ENCODE results near the gene FGF4.
"Not testable (repeated sequence)": the region's sequence is repeated elsewhere in the genome, so short reads cannot be mapped to it uniquely, and the experiment has no call there.

Gene FGF4

GRCh38 chr11:69774354-69775162 is 583 bp downstream of the FGF4 start:
- no peak overlapping the region for H3K27ac ChIP-seq
- no peak for DNase-seq (ENCODE audit: low read depth, low spot score)

GRCh38 chr11:69773626-69774353 is 1.4 kb downstream of the FGF4 start:
- no peak overlapping the region for H3K27ac ChIP-seq
- DNase-seq (ENCODE audit: low read depth, low spot score): no peak

- DNase-seq (ENCODE audit: low read depth, low spot score): no peak
These were observed 3.7 kb downstream of the FGF4 start for GRCh38 chr11:69771466-69771865.

GRCh38 chr11:69770540-69770939 is 4.6 kb downstream of the FGF4 start:
- H3K27ac ChIP-seq: no peak overlapping the region
- no peak for DNase-seq (ENCODE audit: low read depth, low spot score)

More at GRCh38 chr11:69771466-69771865, 3.7 kb downstream of the FGF4 start:
- H3K27ac ChIP-seq: no peak overlapping the region

GRCh38 chr11:69765498-69765995 is 9.6 kb downstream of the FGF4 start:
- DNase-seq (ENCODE audit: low read depth, low spot score): no peak

GRCh38 chr11:69764918-69765317 is 10.2 kb downstream of the FGF4 start:
- H3K27ac ChIP-seq; DNase-seq (ENCODE audit: low read depth, low spot score): not testable (repeated sequence)

More at GRCh38 chr11:69765498-69765995, 9.6 kb downstream of the FGF4 start:
- H3K27ac ChIP-seq: no peak overlapping the region

GRCh38 chr11:69760319-69760718 is 14.8 kb downstream of the FGF4 start:
- H3K27ac ChIP-seq: no peak overlapping the region
- DNase-seq (ENCODE audit: low read depth, low spot score): no peak

GRCh38 chr11:69752890-69753289 is 22.3 kb downstream of the FGF4 start:
- H3K27ac ChIP-seq: no peak overlapping the region
- DNase-seq (ENCODE audit: low read depth, low spot score): no peak

- no peak for DNase-seq (ENCODE audit: low read depth, low spot score)
- no peak overlapping the region for H3K27ac ChIP-seq
These were observed 24.1 kb downstream of the FGF4 start for GRCh38 chr11:69750875-69751597.

GRCh38 chr11:69750108-69750850 is 24.9 kb downstream of the FGF4 start:
- H3K27ac ChIP-seq: no peak overlapping the region
- DNase-seq (ENCODE audit: low read depth, low spot score): no peak

- no peak overlapping the region for H3K27ac ChIP-seq
- no peak for DNase-seq (ENCODE audit: low read depth, low spot score)
These were observed 26.5 kb downstream of the FGF4 start for GRCh38 chr11:69748637-69749036.

GRCh38 chr11:69746752-69747742 is 28.1 kb downstream of the FGF4 start:
- H3K27ac ChIP-seq: no peak overlapping the region
- DNase-seq (ENCODE audit: low read depth, low spot score): no peak

- no peak overlapping the region for H3K27ac ChIP-seq
- DNase-seq (ENCODE audit: low read depth, low spot score): no peak
These were observed 29.0 kb downstream of the FGF4 start for GRCh38 chr11:69746140-69746539.

GRCh38 chr11:69745201-69745600 is 29.9 kb downstream of the FGF4 start:
- no peak for DNase-seq (ENCODE audit: low read depth, low spot score)

GRCh38 chr11:69744435-69744834 is 30.7 kb downstream of the FGF4 start:
- no peak for DNase-seq (ENCODE audit: low read depth, low spot score)
- no peak overlapping the region for H3K27ac ChIP-seq

More at GRCh38 chr11:69745201-69745600, 29.9 kb downstream of the FGF4 start:
- H3K27ac ChIP-seq: no peak overlapping the region

- DNase-seq (ENCODE audit: low read depth, low spot score): no peak
- no peak overlapping the region for H3K27ac ChIP-seq
These were observed 40.3 kb downstream of the FGF4 start for GRCh38 chr11:69734841-69735240.

- no peak for DNase-seq (ENCODE audit: low read depth, low spot score)
- H3K27ac ChIP-seq: no peak overlapping the region
These were observed 40.8 kb downstream of the FGF4 start for GRCh38 chr11:69734367-69734766.

GRCh38 chr11:69732910-69733309 is 42.2 kb downstream of the FGF4 start:
- no peak overlapping the region for H3K27ac ChIP-seq
- no peak for DNase-seq (ENCODE audit: low read depth, low spot score)

- no peak overlapping the region for H3K27ac ChIP-seq
- DNase-seq (ENCODE audit: low read depth, low spot score): no peak
These were observed 44.0 kb downstream of the FGF4 start for GRCh38 chr11:69731110-69731509.

All from epithelial cell of prostate (primary cell).